Tongue (tissue), 2 donors: ENCODE measurements around the gene TMEM106C. TPM values are rescaled to one million over a fixed set of nuclear protein-coding genes. Genes with fewer than 3 reads are reported as not detected.
A peak's percentile ranks its signal among the peaks of the same experiment; 100 is the strongest.

ENCODE experiments used
- DNase-seq: peaks from one replicate; pipeline ENCODE4 v3.0.0-alpha.2; 2015
- total RNA-seq: library from RNA; depleted of rRNA; stranded (reverse); fragments of >200 nt; gene quantifications from one replicate; pipeline ENCODE4 v1.2.3, GENCODE V29; 2014

TMEM106C gene, protein sequence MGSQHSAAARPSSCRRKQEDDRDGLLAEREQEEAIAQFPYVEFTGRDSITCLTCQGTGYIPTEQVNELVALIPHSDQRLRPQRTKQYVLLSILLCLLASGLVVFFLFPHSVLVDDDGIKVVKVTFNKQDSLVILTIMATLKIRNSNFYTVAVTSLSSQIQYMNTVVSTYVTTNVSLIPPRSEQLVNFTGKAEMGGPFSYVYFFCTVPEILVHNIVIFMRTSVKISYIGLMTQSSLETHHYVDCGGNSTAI
- total RNA-seq = 54.4 TPM

GRCh38 chr12:47963340-47964040 lies at the start of gene TMEM106C:
Gene TMEM106C (plus strand): TSS chr12:47963596. CDS start chr12:47964237, 641 bp downstream.
- DNase-seq = peak; percentile 98

GRCh38 chr12:47920913-47921312 lies 42.5 kb upstream of the TMEM106C start:
- DNase-seq = no peak

DNA sequence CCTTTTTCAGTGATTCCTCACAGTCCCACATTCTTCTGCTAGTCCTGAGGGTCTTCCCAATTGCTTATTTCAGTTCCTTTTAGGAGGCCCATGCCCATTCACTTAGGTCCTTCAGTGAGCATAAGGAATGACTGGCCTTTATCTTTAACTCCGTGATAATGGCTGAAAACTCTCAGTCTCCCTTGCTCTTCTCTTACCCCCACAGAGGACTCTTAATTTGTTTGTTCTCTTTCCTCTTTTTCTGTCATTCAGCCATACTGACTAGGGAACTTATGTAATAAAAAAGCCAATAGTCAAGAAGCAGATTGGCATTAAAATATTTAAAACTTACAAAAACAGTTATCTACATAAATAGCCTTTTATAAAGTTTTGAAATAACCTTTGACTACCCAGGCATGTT lies 41.5 kb upstream of the TMEM106C start:
- no peak for DNase-seq

GRCh38 chr12:47927346-47927745 lies 36.0 kb upstream of the TMEM106C start:
- DNase-seq = no peak

DNA sequence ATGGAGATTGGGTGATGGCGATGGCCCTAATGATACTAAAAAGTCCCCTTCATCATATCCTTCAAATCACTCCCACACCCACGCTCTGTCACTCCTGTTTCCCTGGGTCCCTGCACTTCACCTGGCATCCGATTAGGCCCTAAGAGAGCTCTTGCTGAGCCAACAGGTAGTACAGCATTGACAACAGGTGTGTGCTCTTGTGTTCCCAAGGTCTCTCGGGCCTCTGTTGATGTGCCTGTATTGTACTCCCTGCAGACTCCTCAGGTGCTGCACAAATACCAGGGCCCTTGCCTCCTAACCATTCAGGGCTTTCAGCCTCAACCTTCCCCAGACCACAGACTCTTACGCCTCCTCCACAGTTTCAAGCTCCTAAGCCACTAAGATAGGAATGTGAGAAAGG lies 32.8 kb upstream of the TMEM106C start:
- DNase-seq = no peak

GRCh38 chr12:47931187-47931586 lies 32.2 kb upstream of the TMEM106C start:
- DNase-seq = no peak

GRCh38 chr12:47935184-47935583 lies 28.2 kb upstream of the TMEM106C start:
- peak; percentile 91 for DNase-seq

- no peak for DNase-seq
These were observed 25.3 kb upstream of the TMEM106C start for GRCh38 chr12:47938093-47938492.

DNA sequence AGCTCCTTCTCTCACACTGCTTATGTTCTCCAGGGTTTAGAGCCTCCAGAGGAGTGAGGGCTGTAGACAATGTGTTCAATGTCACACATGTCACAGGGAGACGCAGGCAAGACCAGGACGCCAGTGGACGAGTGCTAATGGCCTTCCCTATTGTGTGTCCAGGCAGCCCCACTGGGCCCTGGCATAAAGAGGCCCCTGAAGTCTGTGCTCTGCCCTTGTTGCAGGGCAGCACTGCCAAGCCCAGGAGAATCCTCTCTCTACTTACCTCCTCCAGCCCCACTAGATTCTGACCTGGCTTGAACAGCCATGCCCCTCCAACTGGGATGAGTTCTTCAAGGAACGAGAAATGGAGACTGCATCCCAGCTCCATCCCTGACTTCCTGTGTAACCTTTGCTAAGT lies 24.8 kb upstream of the TMEM106C start:
- no peak for DNase-seq

- peak; percentile 60 for DNase-seq
These were observed 24.3 kb upstream of the TMEM106C start for GRCh38 chr12:47939009-47939601.

DNA sequence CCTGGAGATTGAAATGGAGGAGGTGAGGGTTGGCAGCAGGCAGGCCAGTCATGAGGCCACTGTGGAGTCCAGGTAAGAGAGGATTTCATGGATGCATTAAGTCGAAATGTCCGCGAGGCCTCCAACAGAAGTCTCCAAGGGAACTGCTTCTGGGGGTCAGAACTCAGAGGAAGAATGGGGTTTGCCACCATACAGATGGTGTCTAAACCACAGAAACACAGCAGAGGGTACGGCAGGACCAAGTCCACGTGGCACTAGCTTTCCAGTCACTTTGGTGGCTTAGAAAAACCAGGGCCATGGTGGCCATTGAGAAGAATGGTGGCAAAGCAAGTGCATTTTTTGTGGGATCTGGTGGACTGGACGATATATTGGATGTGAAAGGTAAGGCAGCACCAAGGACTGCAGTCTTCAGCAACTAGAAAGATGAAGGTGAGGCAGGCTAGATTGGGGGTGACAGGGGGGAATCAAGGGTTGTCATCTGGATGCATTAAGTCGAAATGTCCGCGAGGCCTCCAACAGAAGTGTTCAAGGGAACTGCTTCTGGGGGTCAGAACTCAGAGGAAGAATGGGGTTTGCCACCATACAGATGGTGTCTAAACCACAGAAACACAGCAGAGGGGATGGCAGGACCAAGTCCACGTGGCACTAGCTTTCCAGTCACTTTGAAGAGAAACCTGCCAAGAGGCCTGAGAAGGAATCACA lies 22.5 kb upstream of the TMEM106C start:
- no peak for DNase-seq

DNA sequence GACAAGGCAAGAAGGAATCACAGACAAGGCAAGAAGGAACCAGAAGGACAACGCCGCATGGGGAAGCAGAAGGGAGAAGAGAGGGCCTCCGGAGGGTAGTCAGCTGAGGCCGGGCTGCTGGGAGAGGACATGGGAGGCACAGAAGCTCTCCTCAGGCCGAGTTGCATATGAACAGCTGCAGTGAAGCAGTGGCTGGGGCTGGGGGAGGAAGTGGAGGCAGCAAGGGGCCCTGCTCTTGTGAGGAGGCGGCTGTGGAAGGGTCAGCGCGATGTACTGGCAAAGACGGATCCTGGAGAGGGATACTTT lies 22.0 kb upstream of the TMEM106C start:
- no peak for DNase-seq

DNA sequence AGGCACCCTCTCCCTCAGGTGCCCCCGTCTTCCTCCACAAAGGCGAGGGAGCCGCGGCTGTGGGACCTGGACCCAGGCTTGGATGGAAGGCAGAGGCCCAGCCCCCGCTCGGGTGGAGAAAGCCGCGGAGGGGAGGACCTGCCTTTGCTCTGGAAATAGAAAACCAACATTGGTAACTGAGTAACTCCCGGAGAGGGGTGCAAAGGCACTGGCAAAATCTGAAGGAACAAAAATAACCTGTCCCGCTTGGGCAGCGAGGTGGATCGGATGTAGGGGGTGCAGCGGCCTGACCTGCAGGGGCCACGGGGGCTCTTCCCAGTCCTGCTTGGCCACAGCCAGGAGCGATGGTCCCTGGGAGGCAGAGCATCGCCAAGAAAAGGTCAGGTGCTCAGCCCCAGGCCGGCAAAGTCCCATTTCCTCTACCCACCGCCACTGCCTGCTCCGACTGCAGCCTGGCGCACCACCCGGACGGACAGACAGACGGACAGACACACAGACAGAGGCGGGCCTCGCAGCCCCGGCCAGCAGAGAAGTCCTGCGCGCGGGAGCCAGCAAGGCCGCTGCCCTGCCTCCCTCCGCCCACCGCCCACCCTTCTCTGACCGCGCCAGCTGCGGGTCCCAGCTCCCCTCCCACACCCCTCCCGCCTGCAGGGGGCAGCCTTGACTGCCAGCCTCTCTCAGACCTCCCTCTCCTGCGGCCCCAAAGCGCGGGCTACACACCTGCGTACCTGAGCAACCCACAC lies 21.4 kb upstream of the TMEM106C start:
- DNase-seq = peak; percentile 62

DNA sequence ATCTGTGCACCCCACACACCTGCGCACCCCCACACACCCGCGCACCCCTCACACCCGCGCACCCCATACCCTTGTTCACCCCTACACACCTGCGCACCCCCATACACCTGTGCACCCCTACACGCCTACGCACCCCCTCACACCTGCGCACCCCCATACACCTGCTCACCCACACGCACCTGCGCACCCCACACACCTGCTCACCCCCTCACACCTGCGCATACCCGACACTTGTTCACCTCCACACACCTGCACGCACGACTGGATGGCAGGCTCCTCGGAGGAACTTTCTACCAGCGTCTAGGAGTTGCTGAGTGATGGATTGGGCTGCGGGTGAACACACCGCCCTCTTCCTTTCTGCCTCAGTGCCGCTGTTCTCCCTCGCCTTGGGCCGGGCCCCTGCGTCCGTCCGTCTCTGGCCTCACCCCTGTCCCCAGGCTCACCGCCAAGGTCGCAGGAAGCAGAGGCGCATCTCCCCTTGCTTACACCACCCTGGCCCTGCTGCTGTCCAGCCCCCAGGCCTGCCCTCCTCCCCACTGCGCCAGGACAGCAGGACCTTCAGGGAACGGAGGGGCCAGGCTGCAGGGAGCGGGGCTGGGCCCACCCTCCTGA lies 20.7 kb upstream of the TMEM106C start:
- no peak for DNase-seq

DNA sequence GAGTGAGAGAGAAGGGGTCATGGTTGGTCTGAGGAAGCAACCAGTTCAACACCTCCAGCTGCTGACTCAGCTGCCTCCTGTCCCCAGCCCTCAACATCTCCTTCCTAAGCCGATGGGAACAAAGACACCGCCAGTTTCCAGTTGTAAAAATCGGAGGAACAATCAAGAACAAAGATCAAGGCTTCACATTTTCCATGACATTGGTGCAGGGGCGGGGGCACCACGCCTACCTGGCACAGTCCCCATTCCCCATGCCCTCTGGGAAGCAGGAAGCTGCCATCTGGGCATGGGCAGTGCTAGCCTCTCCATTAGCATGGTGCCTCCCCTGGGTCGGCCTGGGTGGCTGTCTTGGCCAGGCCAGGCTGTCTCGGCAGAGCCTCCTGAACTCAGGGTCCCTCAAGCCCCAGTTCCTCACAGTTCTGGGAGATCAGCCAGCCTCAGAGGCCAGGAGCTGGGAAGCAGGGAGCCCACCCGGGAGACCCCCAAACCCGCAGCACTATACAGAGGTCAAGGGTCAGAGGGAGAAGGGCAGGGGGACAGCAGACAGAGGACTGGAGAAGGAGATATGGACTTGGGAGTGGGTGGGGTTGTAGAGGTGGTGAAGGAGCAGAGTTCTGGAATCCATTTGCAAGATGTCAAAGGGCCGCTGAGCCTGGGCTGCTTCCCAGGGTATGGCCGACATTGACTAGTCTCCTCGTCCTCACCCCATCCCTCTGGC lies 19.6 kb upstream of the TMEM106C start:
- DNase-seq = no peak

DNA sequence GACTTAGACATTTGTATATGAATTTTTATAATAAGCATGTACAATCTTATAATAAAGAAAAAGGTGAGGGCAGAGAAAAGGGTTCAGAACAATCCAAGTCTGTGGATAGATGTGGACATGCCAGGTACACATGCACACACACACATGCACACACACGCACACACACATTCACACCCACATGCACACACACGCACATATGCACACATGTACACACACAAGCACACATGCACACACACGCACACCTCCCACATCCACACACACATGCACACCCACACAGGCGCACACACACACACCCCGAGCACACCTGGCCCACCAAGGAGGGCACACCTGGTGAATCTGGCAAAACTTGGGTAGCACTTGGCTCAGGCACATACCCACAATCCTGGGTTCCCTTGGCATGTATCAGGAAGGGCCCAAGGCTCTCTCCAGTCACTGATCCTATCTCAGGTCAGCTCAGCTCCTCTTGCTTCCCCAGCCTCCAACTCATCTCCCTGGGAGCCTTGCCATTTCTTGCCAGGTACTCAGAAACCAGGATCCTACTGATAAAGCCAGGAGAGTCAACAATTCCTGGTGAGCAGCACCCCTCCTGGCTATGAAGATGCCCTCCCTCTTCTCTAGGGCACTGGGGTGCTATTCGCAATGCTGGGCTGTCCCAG lies 18.6 kb upstream of the TMEM106C start:
- DNase-seq = no peak

- DNase-seq = no peak
These were observed 18.1 kb upstream of the TMEM106C start for GRCh38 chr12:47945341-47945728.

- no peak for DNase-seq
These were observed 16.7 kb upstream of the TMEM106C start for GRCh38 chr12:47946413-47947323.

DNA sequence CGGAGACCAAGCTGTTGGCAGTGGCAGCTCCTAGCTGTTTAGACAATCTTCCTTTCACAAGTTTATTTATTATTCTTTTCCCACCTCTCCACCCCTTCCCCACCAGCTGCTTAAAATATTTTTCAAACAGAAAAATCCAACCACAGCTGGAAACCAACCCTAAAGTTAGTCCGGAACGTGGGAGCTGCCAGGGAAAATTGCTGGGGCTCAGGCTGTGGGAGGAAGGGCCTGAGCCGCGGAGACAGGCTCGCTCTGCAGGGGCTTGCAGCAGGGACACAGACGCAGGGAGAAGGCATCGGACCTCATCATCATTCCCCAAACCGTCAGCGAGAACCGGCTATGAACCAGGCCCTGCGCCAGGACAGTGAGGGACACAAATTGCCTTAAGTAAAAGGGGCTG lies 16.1 kb upstream of the TMEM106C start:
- peak; percentile 58 for DNase-seq
